HG03196 (cell line): ENCODE results near the gene ZBTB48.
A peak's percentile ranks its signal among the peaks of the same experiment; 100 is the strongest.
"Not testable (repeated sequence)": the region's sequence is repeated elsewhere in the genome, so short reads cannot be mapped to it uniquely, and the experiment has no call there.

Experiments used
- ATAC-seq: cut with Tn5 transposase; IDR thresholded peaks from one replicate; pipeline ENCODE4 v1.9.1; 2021; ENCODE audit not compliant: unreplicated experiment

The ZBTB48 gene

GRCh38 chr1:6579374-6580118 is at the start of gene ZBTB48:
TSS of gene ZBTB48 (plus strand) at chr1:6579994. CDS start at chr1:6580610, 616 bp downstream.
- peak; percentile 97 for ATAC-seq

- ATAC-seq: no peak
Observed at GRCh38 chr1:6530504-6531160, 49.2 kb upstream of the ZBTB48 start.

- ATAC-seq: no peak
Observed at GRCh38 chr1:6531996-6532395, 47.8 kb upstream of the ZBTB48 start.

DNA sequence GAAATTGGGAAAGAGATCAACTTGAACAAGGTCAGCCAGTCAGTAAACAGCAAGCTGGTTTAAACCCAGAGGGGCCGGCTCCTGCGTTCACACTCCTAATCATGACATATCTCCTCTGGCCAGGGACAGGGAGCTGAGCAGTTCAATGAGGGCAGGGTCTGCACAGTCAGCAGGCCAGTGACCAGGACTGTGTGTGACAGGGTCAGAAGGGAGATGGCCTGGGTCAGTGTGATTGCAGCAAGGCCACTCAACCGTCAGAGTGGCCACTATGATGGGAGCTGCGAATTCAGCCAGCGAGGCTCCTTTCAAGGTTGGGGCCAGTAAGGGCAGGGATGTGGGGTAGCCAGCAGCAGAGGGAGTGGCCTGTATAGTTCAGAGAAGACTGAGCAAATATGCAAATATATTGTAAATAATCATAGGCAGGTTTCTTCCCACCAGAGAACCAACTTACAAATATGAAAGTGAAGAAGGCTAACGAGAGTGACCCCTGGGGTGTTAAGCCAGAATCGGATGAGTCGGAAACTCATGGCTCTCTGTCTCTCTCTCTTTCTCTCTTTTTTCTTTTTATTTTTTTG is 45.5 kb upstream of the ZBTB48 start:
- ATAC-seq: no peak

DNA sequence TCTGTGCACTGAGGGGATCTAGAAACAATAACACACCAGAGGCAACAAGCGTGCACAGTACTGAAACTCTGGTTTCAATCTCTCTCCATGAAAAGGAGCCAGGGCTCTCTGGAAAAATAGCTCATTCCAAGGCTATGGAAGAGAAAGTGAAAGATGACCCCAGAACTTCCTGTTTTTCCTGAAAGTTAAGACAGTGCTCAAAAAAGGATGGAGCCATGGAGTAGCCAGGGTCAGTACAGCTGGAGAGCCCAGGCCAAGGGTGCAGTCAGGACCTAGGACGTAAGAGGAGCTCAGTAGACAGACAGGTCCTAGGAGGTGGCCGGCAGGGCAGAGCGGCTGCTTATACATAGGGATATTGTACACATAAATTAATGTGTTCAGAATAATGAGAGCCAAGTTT is 44.6 kb upstream of the ZBTB48 start:
- no peak for ATAC-seq

- no peak for ATAC-seq
Observed at GRCh38 chr1:6536291-6536690, 43.5 kb upstream of the ZBTB48 start.

DNA sequence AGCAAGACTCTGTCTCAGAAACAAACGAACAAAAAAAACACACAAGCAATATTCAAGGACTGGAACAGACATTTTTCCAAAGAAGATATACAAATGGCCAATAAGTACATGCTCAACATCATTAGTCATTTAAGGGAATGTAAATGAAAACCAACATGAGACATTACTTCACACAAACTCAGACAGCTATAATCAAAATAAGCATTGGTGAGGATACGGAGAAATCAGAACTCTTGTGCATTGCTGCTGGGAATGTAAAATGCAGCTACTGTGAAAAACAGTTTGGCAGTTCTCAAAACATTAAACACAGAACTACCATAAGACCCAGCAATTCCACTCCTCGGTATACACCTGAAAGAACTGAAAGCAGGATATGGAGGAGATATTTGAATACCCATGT is 40.8 kb upstream of the ZBTB48 start:
- no peak for ATAC-seq

GRCh38 chr1:6544831-6545230 is 35.0 kb upstream of the ZBTB48 start:
- ATAC-seq: no peak

GRCh38 chr1:6545276-6546112 is 34.3 kb upstream of the ZBTB48 start:
- ATAC-seq: no peak

GRCh38 chr1:6546326-6546725 is 33.5 kb upstream of the ZBTB48 start:
- ATAC-seq: no peak

- no peak for ATAC-seq
Observed at GRCh38 chr1:6547301-6547700, 32.5 kb upstream of the ZBTB48 start.

DNA sequence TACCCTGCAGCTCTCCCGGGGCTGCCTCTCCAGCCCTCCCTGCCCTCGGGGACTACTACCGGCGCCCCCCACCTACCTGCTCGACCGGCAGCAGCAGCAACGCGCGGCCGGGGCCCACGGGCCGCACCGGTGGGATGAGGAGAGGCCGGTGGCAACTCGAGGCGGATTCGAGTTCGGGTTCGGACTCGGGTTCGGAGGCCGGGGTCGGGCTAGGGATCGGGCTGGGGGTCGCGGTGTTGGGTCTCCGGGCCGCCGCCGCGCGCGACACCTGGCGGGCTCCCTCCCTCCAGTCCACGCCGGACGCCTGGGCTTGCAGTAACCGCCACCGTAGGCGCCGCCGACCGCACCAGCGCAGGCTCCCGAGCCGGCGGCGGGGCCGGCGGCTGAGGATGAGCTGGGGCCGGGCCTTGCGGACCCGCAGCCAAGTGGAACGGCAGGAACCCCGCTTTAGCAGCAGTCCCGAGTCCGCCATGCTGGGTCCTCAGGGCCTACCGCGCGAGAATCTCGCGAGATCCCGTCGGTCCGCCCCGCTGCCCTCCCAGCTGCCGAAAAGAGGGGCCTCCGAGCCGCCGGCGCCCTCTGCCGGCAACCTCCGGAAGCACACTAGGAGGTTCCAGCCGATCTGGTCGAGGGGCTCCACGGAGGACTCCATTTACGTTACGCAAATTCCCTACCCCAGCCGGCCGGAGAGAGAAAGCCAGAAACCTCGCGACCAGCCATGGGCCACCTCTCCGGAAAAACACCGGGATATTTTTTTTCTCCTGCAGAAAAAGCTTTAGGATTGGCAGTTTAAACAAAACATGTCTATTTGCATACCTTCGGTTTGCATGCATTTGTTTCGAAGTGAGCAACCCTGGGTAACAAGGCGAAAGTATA is 25.5 kb upstream of the ZBTB48 start, which contains the start of gene NOL9:
Gene NOL9 (minus strand): TSS at position 483 of the 876 bp plus-strand sequence. CDS start 11 bp downstream, at position 472.
- peak; percentile 95 for ATAC-seq

DNA sequence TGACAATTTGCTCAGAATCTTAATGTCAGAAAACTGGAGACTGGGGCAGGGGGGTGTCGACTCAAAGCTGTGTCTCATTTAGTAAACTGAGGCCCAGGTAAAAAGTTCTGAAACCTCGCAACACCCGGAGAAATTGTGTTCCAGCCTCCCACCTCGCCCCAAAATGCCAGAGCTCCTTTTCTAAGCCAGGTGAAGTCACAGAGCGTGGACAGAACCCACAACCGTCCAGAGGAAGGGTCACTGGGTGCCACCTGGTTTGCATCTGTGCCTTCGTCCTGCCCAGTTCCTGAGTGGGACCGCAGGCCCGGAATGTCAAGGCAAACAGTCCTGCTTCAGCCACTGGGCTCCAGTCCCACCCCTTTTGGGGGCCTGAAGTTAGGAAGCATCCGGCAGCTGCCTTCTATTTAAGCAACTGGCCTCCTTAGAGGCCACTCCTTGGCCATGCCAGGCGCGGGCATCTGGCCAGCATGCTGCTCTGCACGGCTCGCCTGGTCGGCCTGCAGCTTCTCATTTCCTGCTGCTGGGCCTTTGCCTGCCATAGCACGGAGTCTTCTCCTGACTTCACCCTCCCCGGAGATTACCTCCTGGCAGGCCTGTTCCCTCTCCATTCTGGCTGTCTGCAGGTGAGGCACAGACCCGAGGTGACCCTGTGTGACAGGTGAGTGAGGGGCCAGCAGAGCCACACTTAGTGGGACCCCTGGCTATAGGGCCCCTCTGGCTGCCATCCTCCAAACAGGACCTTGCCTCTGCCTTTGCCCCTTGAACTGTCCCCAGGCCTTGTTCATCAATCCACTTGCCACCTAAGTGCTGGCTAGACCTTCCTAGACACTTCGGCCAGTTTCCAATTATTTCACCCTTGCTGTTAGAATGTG is 24.7 kb upstream of the ZBTB48 start, which contains the start of gene TAS1R1:
Gene TAS1R1 (plus strand): TSS at position 401 of the 872 bp plus-strand sequence. CDS start 67 bp downstream, at position 468.
- no peak for ATAC-seq

DNA sequence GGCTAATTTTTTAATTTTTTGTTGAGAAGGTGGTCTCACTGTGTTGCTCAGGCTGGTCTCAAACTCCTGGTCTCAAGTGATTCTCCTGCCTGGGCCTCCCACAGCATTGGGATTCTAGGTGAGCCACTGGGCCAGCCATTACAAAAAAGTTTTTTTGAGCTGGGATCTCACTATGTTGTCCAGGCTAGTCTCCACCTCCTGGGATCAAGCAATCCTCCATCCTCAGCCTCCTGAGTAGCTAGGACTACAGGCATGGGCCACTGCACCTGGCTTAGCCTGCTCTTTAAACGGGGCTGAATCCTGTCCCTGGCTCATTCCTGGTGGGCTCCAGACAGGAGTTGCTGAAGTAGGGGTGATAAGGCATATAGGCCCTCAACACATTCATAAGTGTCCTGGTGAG is 22.2 kb upstream of the ZBTB48 start:
- ATAC-seq: no peak

DNA sequence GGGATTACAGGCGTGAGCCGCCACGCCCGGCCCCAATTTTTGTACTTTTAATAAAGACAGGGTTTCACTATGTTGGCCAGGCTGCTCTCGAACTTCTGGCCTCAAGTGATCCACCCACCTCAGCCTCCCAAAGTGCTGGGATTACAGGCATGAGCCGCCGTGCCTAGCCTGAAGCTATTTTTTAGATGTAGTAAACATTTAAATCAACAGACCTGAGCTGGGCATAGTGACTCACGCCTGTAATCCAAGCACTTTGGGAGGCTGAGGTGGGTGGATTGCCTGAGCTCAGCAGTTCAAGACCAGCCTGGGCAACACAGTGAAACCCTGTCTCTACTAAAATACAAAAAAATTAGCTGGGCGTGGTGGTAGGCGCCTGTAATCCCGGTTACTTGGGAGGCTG is 20.6 kb upstream of the ZBTB48 start:
- not testable (repeated sequence) for ATAC-seq

DNA sequence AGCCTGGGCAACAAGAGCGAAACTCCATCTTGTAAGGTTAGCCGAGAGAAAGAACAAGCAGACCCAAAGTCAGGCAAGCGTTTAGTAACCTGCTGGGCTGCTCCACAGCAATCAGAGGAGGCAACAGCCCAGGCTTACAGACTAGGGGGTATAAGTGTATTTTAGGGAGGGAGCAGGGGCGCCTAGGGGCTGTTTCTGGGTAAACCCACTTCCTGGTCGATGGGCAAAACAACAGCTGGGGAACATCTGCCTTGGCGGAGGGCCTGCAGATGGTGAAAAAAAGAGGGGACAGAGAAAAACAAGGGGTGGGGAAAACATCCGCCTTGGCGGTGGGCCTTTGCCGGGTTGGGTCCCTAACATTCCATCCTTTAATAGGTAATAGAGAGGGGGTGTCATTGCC is 19.5 kb upstream of the ZBTB48 start:
- no peak for ATAC-seq

DNA sequence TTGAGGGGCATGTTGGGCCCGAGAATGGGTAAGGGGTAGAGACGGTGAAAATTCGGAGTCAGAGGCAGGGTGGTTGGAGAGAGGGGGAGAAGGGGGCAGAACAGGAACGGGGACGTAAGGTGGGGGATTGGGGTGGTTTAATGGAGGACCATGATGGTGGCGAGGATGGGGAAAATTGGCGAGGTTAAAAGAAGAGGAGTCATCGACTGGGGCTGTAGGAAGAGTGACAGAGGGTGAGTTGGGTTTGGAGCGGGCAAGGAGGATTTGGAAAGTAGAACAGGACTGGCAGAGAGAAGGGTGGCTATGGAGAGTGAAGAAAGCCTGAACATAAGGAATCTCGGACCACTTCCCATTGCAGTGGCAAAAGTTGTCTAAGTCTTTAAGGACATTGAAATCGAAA is 10.8 kb upstream of the ZBTB48 start:
- no peak for ATAC-seq

DNA sequence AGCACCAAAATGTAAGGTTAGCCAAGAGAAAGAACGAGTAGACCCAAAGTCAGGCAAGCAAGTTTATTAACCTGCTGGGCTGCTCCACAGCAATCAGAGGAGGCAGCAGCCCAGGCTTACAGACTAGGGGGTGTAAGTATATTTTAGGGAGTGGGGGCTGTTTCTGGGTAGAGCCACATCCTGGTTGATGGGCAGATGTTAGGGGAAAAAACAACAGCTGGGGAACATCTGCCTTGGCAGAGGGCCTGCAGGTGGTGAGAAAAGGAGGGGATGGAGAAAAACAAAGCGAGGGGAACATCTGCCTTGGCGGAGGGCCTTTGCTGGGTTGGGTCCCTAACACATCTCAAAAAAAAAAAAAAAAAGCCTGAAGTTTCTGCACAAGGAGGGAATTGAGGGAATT is 9.7 kb upstream of the ZBTB48 start:
- ATAC-seq: no peak

DNA sequence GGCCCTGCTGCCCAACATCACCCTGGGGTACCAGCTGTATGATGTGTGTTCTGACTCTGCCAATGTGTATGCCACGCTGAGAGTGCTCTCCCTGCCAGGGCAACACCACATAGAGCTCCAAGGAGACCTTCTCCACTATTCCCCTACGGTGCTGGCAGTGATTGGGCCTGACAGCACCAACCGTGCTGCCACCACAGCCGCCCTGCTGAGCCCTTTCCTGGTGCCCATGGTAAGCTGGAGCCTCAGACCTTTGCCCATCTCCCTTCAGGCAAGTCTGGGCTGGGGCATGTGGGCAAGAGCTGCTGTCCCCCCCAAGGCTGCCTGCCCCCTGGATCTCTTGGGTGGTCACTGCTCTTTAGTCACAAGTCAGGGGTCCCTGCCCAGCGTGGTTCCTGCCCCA is 8.8 kb upstream of the ZBTB48 start:
- ATAC-seq: no peak
